K562 (cell line): ENCODE data around the gene SLX4IP. TPM values are rescaled to one million over a fixed set of nuclear protein-coding genes. Genes with fewer than 3 reads are reported as not detected.

ENCODE experiments used
- ATAC-seq: fragments of 200-7000 bp; cut with Tn5 transposase; 3 replicates; pipeline ENCODE4 v1.9.1; 2020; ENCODE audit warnings: moderate library complexity
- BruUV-seq: library from RNA; stranded (reverse); fragments of 400-500 nt; replicated peaks from 2 replicates; lab custom pipeline; 2021; lab: Mats Ljungman, UMichigan
- CTCF ChIA-PET: fragments of 300-600 bp; formaldehyde crosslinking; extraction: SDS; loops from one replicate; lab custom pipeline; 2021; ENCODE audit warnings: low intra/inter-chr PET ratio; lab: Yijun Ruan, JAX
- POLR2A ChIA-PET: fragments of 300-600, 350-650 bp; sonication (Branson Sonifier 250); formaldehyde crosslinking; extraction: SDS; loops from one replicate; lab custom pipeline; 2021; ENCODE audit warnings: antibody characterized with exemption, inconsistent platforms; lab: Yijun Ruan, JAX
- DNase-seq, 4 experiments: peaks; one replicate each; pipeline versions ENCODE4 v3.0.0 to v3.0.0-alpha.2; 2011 to 2018; ENCODE audit warnings: low spot score in 3 of 4, mixed read lengths in 3 of 4; ENCODE audit errors: extremely low read depth in 1 of 4
- FAIRE-seq: peaks from 2 replicates; lab custom pipeline; 2011; peaks lifted over from hg19 to GRCh38; lab: Jason Lieb, UNC
- H2AFZ ChIP-seq: 2 replicates; pipeline ENCODE4 v1.6.0; 2011; ENCODE audit warnings: low read depth, low read length, control low read depth, inconsistent platforms
- H3K27ac ChIP-seq: fragments of 200-600 bp; 3 replicates; pipeline ENCODE4 v1.8.0; 2011; ENCODE audit warnings: low read depth, mild to moderate bottlenecking, control low read depth, inconsistent platforms, low read length, moderate library complexity, mixed read lengths; ENCODE audit errors: extremely low read depth
- H3K27me3 ChIP-seq, 2 experiments: fragments of 300-600 bp in 1 of 2; 2 replicates in 1 of 2; 3 replicates in 1 of 2; pipeline versions ENCODE4 v1.6.0 to v1.8.0; 2011; ENCODE audit warnings: inconsistent platforms in 2 of 2, low read length in 2 of 2, mild to moderate bottlenecking in 1 of 2, mixed read lengths in 1 of 2, moderate library complexity in 1 of 2; ENCODE audit not compliant: control insufficient read depth in 2 of 2, insufficient read depth in 2 of 2
- H3K36me3 ChIP-seq: fragments of 300-600 bp; 3 replicates; pipeline ENCODE4 v1.8.0; 2011; ENCODE audit warnings: mild to moderate bottlenecking, low read length, inconsistent platforms; ENCODE audit not compliant: control insufficient read depth, insufficient read depth
- H3K4me1 ChIP-seq, 2 experiments: fragments of 200-600 bp in 1 of 2; replicated peaks in 1 of 2; 2 replicates in 1 of 2; 3 replicates in 1 of 2; pipeline versions ENCODE4 v1.5.1 to v1.8.0; 2011; ENCODE audit warnings: inconsistent platforms in 2 of 2, low read length in 2 of 2, mild to moderate bottlenecking in 1 of 2, mixed read lengths in 1 of 2, moderate library complexity in 1 of 2; ENCODE audit not compliant: control insufficient read depth in 2 of 2, insufficient read depth in 2 of 2
- H3K4me2 ChIP-seq: 2 replicates; pipeline ENCODE4 v1.6.1; 2011; ENCODE audit warnings: low read length, control low read depth, inconsistent platforms, mixed read lengths; ENCODE audit not compliant: insufficient read depth
- H3K4me3 ChIP-seq: fragments of 200-600 bp; sonication (generic), shearing (Covaris generic); 2 replicates; pipeline ENCODE4 v1.5.1; 2016; ENCODE audit warnings: control low read depth, inconsistent platforms
- H3K79me2 ChIP-seq: fragments of 200-600 bp; 3 replicates; pipeline ENCODE4 v1.8.0; 2011; ENCODE audit warnings: low read length, inconsistent platforms; ENCODE audit not compliant: control insufficient read depth, insufficient read depth
- H3K9ac ChIP-seq, 2 experiments: 2 replicates each; pipeline versions ENCODE4 v1.6.0 to v1.6.1; 2011; ENCODE audit warnings: low read depth in 2 of 2, low read length in 2 of 2, control low read depth in 1 of 2, inconsistent platforms in 1 of 2, mild to moderate bottlenecking in 1 of 2, mixed read lengths in 1 of 2; ENCODE audit not compliant: insufficient read depth in 1 of 2
- H3K9me1 ChIP-seq: one replicate; pipeline ENCODE4 v1.6.0; 2011; ENCODE audit warnings: inconsistent platforms, mild to moderate bottlenecking, low read length, moderate library complexity; ENCODE audit not compliant: control insufficient read depth, insufficient read depth
- H3K9me3 ChIP-seq: replicated peaks from 2 replicates; pipeline ENCODE4 v1.5.1; 2011; ENCODE audit warnings: low read depth, low read length, inconsistent platforms; ENCODE audit not compliant: control insufficient read depth, insufficient read depth
- H4K20me1 ChIP-seq: replicated peaks from 2 replicates; pipeline ENCODE4 v1.6.1; 2011; ENCODE audit warnings: low read length, inconsistent platforms, mixed read lengths; ENCODE audit not compliant: control insufficient read depth, insufficient read depth
- HDAC2 ChIP-seq: fragments of 450-650 bp; IDR thresholded peaks from 2 replicates; pipeline ENCODE4 v1.6.1; 2016; ENCODE audit warnings: mild to moderate bottlenecking
- ILF3 ChIP-seq: fragments of 450-650 bp; IDR thresholded peaks from 2 replicates; pipeline ENCODE4 v1.6.1; 2018; ENCODE audit warnings: antibody characterized with exemption, mild to moderate bottlenecking, moderate library complexity, borderline replicate concordance
- KDM4B ChIP-seq, 2 experiments: fragments of 450-650 bp in 1 of 2; sonication (generic) in 1 of 2; IDR thresholded peaks; 2 replicates each; pipeline ENCODE4 v1.6.1; 2016 to 2017; ENCODE audit warnings: borderline replicate concordance in 2 of 2, antibody characterized with exemption in 1 of 2, low read depth in 1 of 2, mild to moderate bottlenecking in 1 of 2
- NR4A1 ChIP-seq, 2 experiments: fragments of 250-450 bp in 1 of 2; fragments of 450-650 bp in 1 of 2; sonication (Bioruptor Pico) in 1 of 2; IDR thresholded peaks; 2 replicates each; pipeline versions ENCODE4 v1.4.0 to v1.6.1; 2016 to 2020; ENCODE audit warnings: mild to moderate bottlenecking in 2 of 2, missing compliant biosample characterization in 1 of 2, missing genetic modification characterization in 1 of 2, moderate library complexity in 1 of 2
- PHTF2 ChIP-seq: fragments of 250-450 bp; sonication (Bioruptor Pico); IDR thresholded peaks from 2 replicates; pipeline ENCODE4 v1.5.0; 2021; ENCODE audit warnings: mild to moderate bottlenecking
- RBM25 ChIP-seq: fragments of 200-400 bp; formaldehyde crosslinking; IDR thresholded peaks from 2 replicates; pipeline ENCODE4 v1.6.1; 2018; ENCODE audit warnings: low read length, low read depth, moderate library complexity; ENCODE audit not compliant: severe bottlenecking
- RBM39 ChIP-seq: fragments of 200-400 bp; formaldehyde crosslinking; optimal IDR thresholded peaks from 2 replicates; pipeline ENCODE3; 2018; ENCODE audit warnings: low read depth, low read length
- ZBTB40 ChIP-seq, 2 experiments: fragments of 450-650 bp in 1 of 2; sonication (generic) in 1 of 2; formaldehyde crosslinking in 1 of 2; IDR thresholded peaks; 2 replicates each; pipeline versions ENCODE4 v1.7.1 to v1.9.0; 2016 to 2022; ENCODE audit warnings: inconsistent platforms in 1 of 2, mild to moderate bottlenecking in 1 of 2, missing genetic modification reagents in 1 of 2
- ZC3H11A ChIP-seq: IDR thresholded peaks from 2 replicates; pipeline ENCODE4 v1.6.1; 2012; ENCODE audit warnings: low read depth, low read length, improper control_type of control experiment
- ZC3H8 ChIP-seq: fragments of 450-650 bp; IDR thresholded peaks from 2 replicates; pipeline ENCODE4 v1.6.1; 2017
- ZNF436 ChIP-seq: fragments of 250-450, 450-650 bp; sonication (Bioruptor Pico); formaldehyde crosslinking; IDR thresholded peaks from 2 replicates; pipeline ENCODE4 v1.7.0; 2020; ENCODE audit warnings: mild to moderate bottlenecking
- WGBS: fragments of 100-300 bp; shearing (Covaris generic); methylation state at CpG from one replicate; pipeline ENCODE4 v1.1.6; 2016; ENCODE audit warnings: low coverage, mixed read lengths; ENCODE audit not compliant: insufficient coverage; ENCODE audit errors: missing lambda C conversion rate; 5-methylcytosine and 5-hydroxymethylcytosine counted together
- in situ Hi-C: fragments of 300-500 bp; cut with MboI; formaldehyde crosslinking; loops from 4 replicates; pipeline ENCODE4 v1.15.0; 2018; ENCODE audit warnings: inconsistent platforms, mixed read lengths
- intact Hi-C: fragments of 100-400 bp; cut with micrococcal nuclease; formaldehyde crosslinking; loops from 2 replicates; pipeline ENCODE4 v1.14.2; 2022
- polyA plus RNA-seq, 8 experiments: library from polyadenylated mRNA; depleted of rRNA in 4 of 8; stranded (reverse) in 5 of 8; unstranded in 3 of 8; fragments of >200 nt; fragmentation: Nextera tagmentation in 2 of 8; fragmentation: Illumina TruSeq in 1 of 8; extraction: Ambion mirVana in 2 of 8; extraction: Trizol in 1 of 8; gene quantifications; 2 replicates each; pipeline versions ENCODE4 v1.2.1 to v1.2.3, GENCODE V29; 2011 to 2014; ENCODE audit warnings: inconsistent platforms in 1 of 8, missing spikeins in 1 of 8
- total RNA-seq, 7 experiments: library from RNA; depleted of rRNA in 6 of 7; stranded (reverse); fragments of >200 nt in 6 of 7; fragmentation: Illumina TruSeq in 2 of 7; extraction: Trizol in 2 of 7; gene quantifications; 2 replicates each; pipeline versions ENCODE4 v1.2.1 to v1.2.3, GENCODE V29; 2011 to 2021; ENCODE audit warnings: low replicate concordance in 1 of 7

Gene SLX4IP
- total and polyA plus RNA-seq, 9 of the 15 experiments (the other 6 are each of a cell fraction or from before 2014, with no cell fraction given) = 1.5 to 5.9 (median 3.5) TPM

DNA sequence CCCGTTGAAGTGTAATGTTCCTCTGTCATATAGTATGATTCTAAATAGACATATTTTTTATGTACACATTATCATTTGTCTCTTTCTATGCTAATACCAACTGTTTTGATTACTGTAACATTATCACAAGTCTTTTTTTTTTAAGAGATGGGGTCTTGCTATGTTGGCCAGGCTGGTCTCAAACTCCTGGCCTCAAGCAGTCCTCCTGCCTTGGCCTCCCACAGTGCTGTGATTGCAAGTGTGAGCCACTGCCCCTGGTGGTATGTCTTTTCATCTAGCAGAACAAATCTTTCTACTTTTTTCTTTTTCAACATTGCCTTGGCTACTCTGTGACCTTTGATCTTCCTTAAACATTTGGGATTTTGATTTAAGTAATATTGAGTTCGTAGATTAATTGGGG lies 57.7 kb downstream of the SLX4IP start (continued):
- TF ChIP-seq NR4A1 (CRISPR knock-in tag; IDR thresholded peaks at IDR 0.05) = no peak
- TF ChIP-seq NR4A1 (tag; IDR thresholded peaks at IDR 0.05) = no peak
- TF ChIP-seq ZC3H8 = no peak
- TF ChIP-seq KDM4B (IDR thresholded peaks at IDR 0.05; ENCODE audit: borderline replicate concordance in 2 of 2, low read depth in 1 of 2) = no peak
- TF ChIP-seq PHTF2 (CRISPR knock-in tag) = no peak
- peak; percentile 70 for TF ChIP-seq RBM25
- TF ChIP-seq HDAC2 = peak; percentile 53; the same call in 1 of the 2 replicates

GRCh38 chr20:10495173-10495572 lies 60.1 kb downstream of the SLX4IP start:
- Histone ChIP-seq H3K36me3 (no peaks in the 10 kb centered on the region), H3K4me1 (peaks cover 0 to 12% of the 10 kb centered on the region in 2 experiments; a peak in 2 of 5 replicates), H3K27me3 (no peaks in the 10 kb centered on the region), H3K4me3 (no peak overlapping the region), H2AFZ (no peak overlapping the region), H3K9me3 (no peaks in the 10 kb centered on the region), H3K9ac (no peak overlapping the region), H4K20me1 (no peaks in the 10 kb centered on the region), H3K27ac (no peak overlapping the region), H3K9me1 (no peaks in the 10 kb centered on the region), H3K4me2 (no peak overlapping the region), H3K79me2 (no peaks in the 10 kb centered on the region; the same call in 2 of the 3 replicates)
- no TSS peak for BruUV-seq
- POLR2A ChIA-PET = no interaction called here
- 35% methylated on average over 2 of the region's 2 CpGs for WGBS
- CTCF ChIA-PET = no interaction called here
- TF ChIP-seq ILF3 = no peak
- no peak for TF ChIP-seq ZNF436 (CRISPR knock-in tag)
- no peak for TF ChIP-seq ZBTB40 (IDR thresholded peaks at IDR 0.05)
- TF ChIP-seq ZBTB40 (CRISPR knock-in tag; IDR thresholded peaks at IDR 0.05) = no peak
- no peak for TF ChIP-seq ZC3H11A
- no peak for TF ChIP-seq RBM39
- FAIRE-seq (no peak), DNase-seq (no peak), ATAC-seq (no peak)
- in situ Hi-C loops (no loop called here), intact Hi-C loops (no loop called here)
